IMR-90 (cell line): Measurements from ENCODE around the gene ABHD6. TPM values are rescaled to one million over a fixed set of nuclear protein-coding genes. Genes with fewer than 3 reads are reported as not detected.

Experiments used
- ATAC-seq: fragments of 200-7000 bp; cut with Tn5 transposase; 2 replicates; pipeline ENCODE4 v1.9.1; 2020; ENCODE audit warnings: low read depth, mild to moderate bottlenecking, moderate library complexity
- BruUV-seq: library from RNA; stranded (reverse); fragments of 400-500 nt; replicated peaks from 2 replicates; lab custom pipeline; 2021; lab: Mats Ljungman, UMichigan
- CTCF ChIA-PET: fragments of 300-600 bp; formaldehyde crosslinking; extraction: SDS; loops from one replicate; lab custom pipeline; 2021; ENCODE audit warnings: antibody characterized with exemption; lab: Yijun Ruan, JAX
- POLR2A ChIA-PET: fragments of 300-600 bp; sonication (Branson Sonifier 250); formaldehyde crosslinking; loops from one replicate; lab custom pipeline; 2022; ENCODE audit warnings: antibody characterized with exemption; ENCODE audit not compliant: unreplicated experiment; lab: Charles Lee
- DNase-seq: peaks from one replicate; pipeline ENCODE4 v3.0.0; 2013
- H2AFZ ChIP-seq: replicated peaks from 2 replicates; pipeline ENCODE3; 2013; ENCODE audit warnings: low read length, mild to moderate bottlenecking; ENCODE audit not compliant: poor library complexity
- H2AK5ac ChIP-seq: 2 replicates; pipeline ENCODE4 v1.6.1; 2013; ENCODE audit warnings: low read depth, low read length, inconsistent platforms
- H2AK9ac ChIP-seq: replicated peaks from 2 replicates; pipeline ENCODE3; 2013; ENCODE audit warnings: mild to moderate bottlenecking, low read depth, low read length, moderate library complexity; ENCODE audit not compliant: poor library complexity
- H2BK120ac ChIP-seq: 2 replicates; pipeline ENCODE4 v1.6.1; 2013; ENCODE audit warnings: low read depth, low read length, inconsistent platforms
- H2BK15ac ChIP-seq: 3 replicates; pipeline ENCODE4 v1.6.1; 2013; ENCODE audit warnings: low read depth, low read length, inconsistent platforms
- H2BK20ac ChIP-seq: 2 replicates; pipeline ENCODE4 v1.6.1; 2013; ENCODE audit warnings: low read depth, mild to moderate bottlenecking, inconsistent platforms, low read length, moderate library complexity
- H2BK5ac ChIP-seq: 2 replicates; pipeline ENCODE4 v1.6.1; 2013; ENCODE audit warnings: mild to moderate bottlenecking, low read depth, low read length, inconsistent platforms; ENCODE audit not compliant: poor library complexity, severe bottlenecking
- H3K14ac ChIP-seq: replicated peaks from 2 replicates; pipeline ENCODE4 v1.6.1; 2013; ENCODE audit warnings: low read depth, low read length, inconsistent platforms
- H3K18ac ChIP-seq: 2 replicates; pipeline ENCODE4 v1.6.1; 2013; ENCODE audit warnings: low read depth, low read length, control low read depth
- H3K23ac ChIP-seq: 2 replicates; pipeline ENCODE4 v1.6.1; 2013; ENCODE audit warnings: low read depth, low read length, inconsistent platforms
- H3K27ac ChIP-seq: 2 replicates; pipeline ENCODE4 v1.5.1; 2013; ENCODE audit warnings: mild to moderate bottlenecking, control low read depth, low read length; ENCODE audit not compliant: insufficient read depth
- H3K27me3 ChIP-seq: 2 replicates; pipeline ENCODE4 v1.6.1; 2013; ENCODE audit warnings: low read length; ENCODE audit not compliant: control insufficient read depth, insufficient read depth
- H3K36me3 ChIP-seq: 2 replicates; pipeline ENCODE4 v1.6.1; 2013; ENCODE audit warnings: low read length, mixed read lengths; ENCODE audit not compliant: control insufficient read depth, insufficient read depth
- H3K4ac ChIP-seq: 2 replicates; pipeline ENCODE4 v1.6.1; 2013; ENCODE audit warnings: low read depth, low read length, inconsistent platforms
- H3K4me1 ChIP-seq: 2 replicates; pipeline ENCODE4 v1.6.1; 2013; ENCODE audit warnings: low read length, mixed read lengths; ENCODE audit not compliant: control insufficient read depth, insufficient read depth
- H3K4me2 ChIP-seq: 2 replicates; pipeline ENCODE4 v1.6.1; 2013; ENCODE audit warnings: low read depth, mild to moderate bottlenecking, control low read depth, low read length, moderate library complexity
- H3K4me3 ChIP-seq: 2 replicates; pipeline ENCODE4 v1.5.1; 2013; ENCODE audit warnings: low read depth, mild to moderate bottlenecking, control low read depth, low read length, moderate library complexity; ENCODE audit not compliant: insufficient read depth
- H3K56ac ChIP-seq: 2 replicates; pipeline ENCODE4 v1.6.1; 2013; ENCODE audit warnings: low read length, inconsistent platforms; ENCODE audit not compliant: insufficient read depth; ENCODE audit errors: extremely low read depth
- H3K79me1 ChIP-seq, 2 experiments: 2 replicates each; pipeline ENCODE4 v1.6.1; 2013; ENCODE audit warnings: low read length in 2 of 2, inconsistent platforms in 1 of 2, low read depth in 1 of 2
- H3K9ac ChIP-seq: 2 replicates; pipeline ENCODE4 v1.6.1; 2013; ENCODE audit warnings: low read depth, low read length, control low read depth
- H3K9me1 ChIP-seq: 2 replicates; pipeline ENCODE4 v1.6.1; 2013; ENCODE audit warnings: low read length, inconsistent platforms; ENCODE audit not compliant: insufficient read depth
- H3K9me3 ChIP-seq: 2 replicates; pipeline ENCODE4 v1.6.1; 2013; ENCODE audit warnings: low read length; ENCODE audit not compliant: control insufficient read depth, insufficient read depth
- H4K20me1 ChIP-seq: 2 replicates; pipeline ENCODE4 v1.6.1; 2013; ENCODE audit warnings: low read length, inconsistent platforms; ENCODE audit not compliant: insufficient read depth
- H4K5ac ChIP-seq: 2 replicates; pipeline ENCODE4 v1.6.1; 2013; ENCODE audit warnings: mild to moderate bottlenecking, low read depth, low read length, control low read depth
- H4K8ac ChIP-seq, 2 experiments: 2 replicates each; pipeline ENCODE4 v1.6.1; 2013; ENCODE audit warnings: low read depth in 2 of 2, low read length in 2 of 2, control low read depth in 1 of 2, inconsistent platforms in 1 of 2
- H4K91ac ChIP-seq: 2 replicates; pipeline ENCODE4 v1.6.1; 2013; ENCODE audit warnings: low read depth, low read length, inconsistent platforms; ENCODE audit not compliant: insufficient read depth
- BHLHE40 ChIP-seq: fragments of 150-350 bp; IDR thresholded peaks from 2 replicates; pipeline ENCODE4 v1.6.1; 2016; ENCODE audit warnings: mild to moderate bottlenecking, low read depth, low read length
- CHD1 ChIP-seq: IDR thresholded peaks from 2 replicates; pipeline ENCODE4 v1.6.1; 2012; ENCODE audit warnings: low read depth, low read length, improper control_type of control experiment
- CTCF ChIP-seq: conservative IDR thresholded peaks from 2 replicates; pipeline ENCODE4 v1.5.1; 2012; ENCODE audit warnings: mild to moderate bottlenecking, low read depth, low read length, improper control_type of control experiment
- ELK1 ChIP-seq: fragments of 150-350 bp; IDR thresholded peaks from 2 replicates; pipeline ENCODE4 v1.6.1; 2016; ENCODE audit warnings: low read depth, mild to moderate bottlenecking, low read length, moderate library complexity, borderline replicate concordance
- FOS ChIP-seq: fragments of 150-350 bp; IDR thresholded peaks from 2 replicates; pipeline ENCODE4 v1.6.1; 2016; ENCODE audit warnings: low read depth, low read length
- MAZ ChIP-seq: IDR thresholded peaks from 2 replicates; pipeline ENCODE4 v1.6.1; 2012; ENCODE audit warnings: low read depth, mild to moderate bottlenecking, low read length, improper control_type of control experiment, moderate library complexity, borderline replicate concordance
- NFE2L2 ChIP-seq: fragments of 150-350 bp; IDR thresholded peaks from 2 replicates; pipeline ENCODE4 v1.6.1; 2016; ENCODE audit warnings: low read depth, mild to moderate bottlenecking, low read length
- POLR2A ChIP-seq: IDR thresholded peaks from 2 replicates; pipeline ENCODE4 v1.6.1; 2012; ENCODE audit warnings: mild to moderate bottlenecking, low read depth, low read length
- RAD21 ChIP-seq: IDR thresholded peaks from 2 replicates; pipeline ENCODE4 v1.6.1; 2012; ENCODE audit warnings: low read length, improper control_type of control experiment
- RCOR1 ChIP-seq: IDR thresholded peaks from 2 replicates; pipeline ENCODE4 v1.6.1; 2012; ENCODE audit warnings: mild to moderate bottlenecking, low read length, improper control_type of control experiment; ENCODE audit not compliant: insufficient replicate concordance
- RFX5 ChIP-seq: IDR thresholded peaks from 2 replicates; pipeline ENCODE4 v1.8.0; 2012; ENCODE audit warnings: low read depth, mild to moderate bottlenecking, low read length, moderate library complexity
- SMC3 ChIP-seq: fragments of 150-350 bp; IDR thresholded peaks from 2 replicates; pipeline ENCODE4 v1.6.1; 2016; ENCODE audit warnings: low read depth, mild to moderate bottlenecking, antibody characterized with exemption, low read length, moderate library complexity
- WGBS, 2 experiments: methylation state at CpG; one replicate each; pipeline versions ENCODE4 v1.1.5 to v1.1.7; 2013; ENCODE audit warnings: missing lambda C conversion rate in 2 of 2; ENCODE audit not compliant: insufficient read length in 1 of 2; ENCODE audit errors: extremely low coverage in 2 of 2; 5-methylcytosine and 5-hydroxymethylcytosine counted together
- dilution Hi-C: fragments of 300-500 bp; cut with HindIII; formaldehyde crosslinking; loops from one replicate; pipeline ENCODE4 v1.14.3; 2018; ENCODE audit warnings: low sequenced_read_pairs; ENCODE audit not compliant: unreplicated experiment
- in situ Hi-C: fragments of 300-500 bp; cut with MboI; formaldehyde crosslinking; loops from 3 replicates; pipeline ENCODE4 v1.14.3; 2019; ENCODE audit warnings: low sequenced_read_pairs, inconsistent platforms, mixed read lengths
- intact Hi-C: fragments of 100-400 bp; cut with micrococcal nuclease; formaldehyde crosslinking; loops from 2 replicates; pipeline ENCODE4 v1.10.0; 2022
- polyA plus RNA-seq, 3 experiments: library from polyadenylated mRNA; depleted of rRNA; stranded (reverse); fragments of >200 nt; gene quantifications; 2 replicates each; pipeline ENCODE4 v1.2.3, GENCODE V29; 2012; ENCODE audit warnings: low replicate concordance in 1 of 3
- total RNA-seq: library from RNA; depleted of rRNA; stranded (reverse); fragments of >200 nt; gene quantifications from 2 replicates; pipeline ENCODE4 v1.2.3, GENCODE V29; 2012
- TF ChIP-seq, protein P1 (sequence below): fragments of 150-350 bp; IDR thresholded peaks from 2 replicates; pipeline ENCODE4 v1.6.1; 2017; ENCODE audit warnings: mild to moderate bottlenecking, antibody characterized with exemption, low read length, low read depth

The ABHD6 gene
- total and polyA plus RNA-seq, 2 of the 4 experiments (the other 2 are of a cell fraction) = 5.0 to 5.6 TPM

- TF ChIP-seq RFX5 = no peak
- TF ChIP-seq ELK1 = no peak
- TF ChIP-seq FOS = no peak
- peak; percentile 64 for TF ChIP-seq CTCF
- TF ChIP-seq RAD21 = peak; percentile 64
- no peak for TF ChIP-seq POLR2A
- TF ChIP-seq CHD1 = no peak
- no peak for TF ChIP-seq RCOR1
- TF ChIP-seq, protein P1, sequence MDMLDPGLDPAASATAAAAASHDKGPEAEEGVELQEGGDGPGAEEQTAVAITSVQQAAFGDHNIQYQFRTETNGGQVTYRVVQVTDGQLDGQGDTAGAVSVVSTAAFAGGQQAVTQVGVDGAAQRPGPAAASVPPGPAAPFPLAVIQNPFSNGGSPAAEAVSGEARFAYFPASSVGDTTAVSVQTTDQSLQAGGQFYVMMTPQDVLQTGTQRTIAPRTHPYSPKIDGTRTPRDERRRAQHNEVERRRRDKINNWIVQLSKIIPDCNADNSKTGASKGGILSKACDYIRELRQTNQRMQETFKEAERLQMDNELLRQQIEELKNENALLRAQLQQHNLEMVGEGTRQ = peak; percentile 16; the same call in 1 of the 2 replicates
- peak; percentile 68 for TF ChIP-seq SMC3
- TF ChIP-seq NFE2L2 = no peak
- TF ChIP-seq MAZ = no peak
- no peak for TF ChIP-seq BHLHE40
- H3K36me3 ChIP-seq = no peaks in the 10 kb centered on the region
- H4K8ac ChIP-seq = no peak overlapping the region
- H2AFZ ChIP-seq = peak overlapping the region; percentile 86
- peaks cover 19% of the 10 kb centered on the region for H3K27me3 ChIP-seq
- peak; percentile 97 for ATAC-seq
- ChIA-PET CTCF (interaction anchor here (0.5 to 2.2 kb wide), 16 partner anchors 10 to 327 kb away, joined by 3 to 8 read pairs (median 4); partner anchors contain the start of gene ABHD6), POLR2A (no interaction called here)
- no peak overlapping the region for H3K4ac ChIP-seq
- no peaks in the 10 kb centered on the region for H3K9me1 ChIP-seq
- no peak overlapping the region for H2BK5ac ChIP-seq
- no peak overlapping the region for H3K23ac ChIP-seq
- no peak overlapping the region for H4K91ac ChIP-seq
- no TSS peak for BruUV-seq
- H3K27ac ChIP-seq = no peak overlapping the region
- H3K56ac ChIP-seq = no peak overlapping the region
- peaks cover 2% of the 10 kb centered on the region; the same call in 1 of the 2 replicates for H3K4me1 ChIP-seq
- H3K18ac ChIP-seq = no peak overlapping the region
- in situ Hi-C loops = no loop called here
- H2BK15ac ChIP-seq = no peak overlapping the region
- no peaks in the 10 kb centered on the region for H4K20me1 ChIP-seq
- H3K9me3 ChIP-seq = peaks cover 2% of the 10 kb centered on the region; the same call in 1 of the 2 replicates
- WGBS, 2 experiments = 5% methylated on average over 5 of the region's 15 CpGs; no CpG with 5 or more reads in 1 of the 2 experiments
- intact Hi-C loops = loop anchor here (1.0 to 5.0 kb wide), 4 partner anchors 30 to 255 kb away; partner anchors contain the start of gene FLNB
- H4K5ac ChIP-seq = no peak overlapping the region
- no peak overlapping the region for H3K14ac ChIP-seq
- H3K9ac ChIP-seq = no peak overlapping the region
- peak overlapping the region; percentile 25; the same call in 1 of the 2 replicates for H3K4me2 ChIP-seq
- peak; percentile 51 for DNase-seq
- H2AK5ac ChIP-seq = no peak overlapping the region
- no peaks in the 10 kb centered on the region for H3K79me1 ChIP-seq
- peak overlapping the region; percentile 74 for H2AK9ac ChIP-seq
- dilution Hi-C loops = no loop called here
- no peak overlapping the region for H2BK120ac ChIP-seq
- no peak overlapping the region for H3K4me3 ChIP-seq
- no peak overlapping the region for H2BK20ac ChIP-seq
These were observed 20.3 kb upstream of the ABHD6 start for GRCh38 chr3:58217209-58217811.
